Urinary bladder (tissue), 4 donors: ENCODE measurements around the gene SUPV3L1. TPM values are rescaled to one million over a fixed set of nuclear protein-coding genes. Genes with fewer than 3 reads are reported as not detected.
"Not testable (repeated sequence)": the region's sequence is repeated elsewhere in the genome, so short reads cannot be mapped to it uniquely, and the experiment has no call there.

Source experiments
- DNase-seq: peaks from one replicate; pipeline ENCODE4 v3.0.0-alpha.2; 2015; ENCODE audit errors: extremely low spot score
- H3K27ac ChIP-seq: one replicate; pipeline ENCODE4 v1.5.1; 2013; ENCODE audit warnings: low read depth, mild to moderate bottlenecking, moderate library complexity
- H3K36me3 ChIP-seq: one replicate; pipeline ENCODE4 v1.6.1; 2013; ENCODE audit warnings: mild to moderate bottlenecking, moderate library complexity; ENCODE audit not compliant: insufficient read depth
- H3K4me1 ChIP-seq: one replicate; pipeline ENCODE4 v1.6.1; 2013; ENCODE audit warnings: mild to moderate bottlenecking, moderate library complexity; ENCODE audit not compliant: insufficient read depth
- H3K4me3 ChIP-seq: one replicate; pipeline ENCODE4 v1.5.1; 2013; ENCODE audit warnings: low read depth, low read length
- WGBS: extraction: QIAGEN DNeasy Blood & Tissue Kit; methylation state at CpG from one replicate; pipeline ENCODE4 v1.1.7; 2013; 5-methylcytosine and 5-hydroxymethylcytosine counted together
- polyA plus RNA-seq: library from polyadenylated mRNA; stranded (reverse); fragments of 200-250 nt; gene quantifications from one replicate; pipeline ENCODE4 v1.2.3, GENCODE V29; 2013
- total RNA-seq: library from RNA; depleted of rRNA; stranded (reverse); fragments of >200 nt; gene quantifications from one replicate; pipeline ENCODE4 v1.2.3, GENCODE V29; 2014
- donor health status: healthy with polysubstance abuse.
- donor health status: healthy.

Gene SUPV3L1
- total and polyA plus RNA-seq, 2 donors: 21.3 to 25.9 TPM

GRCh38 chr10:69242852-69243212 lies 62.8 kb downstream of the SUPV3L1 start:
- Histone ChIP-seq H3K4me1 (no peaks in the 10 kb centered on the region), H3K27ac (no peak overlapping the region), H3K36me3 (no peaks in the 10 kb centered on the region), H3K4me3 (no peak overlapping the region)
- 71% methylated on average over 5 of the region's 5 CpGs for WGBS
- DNase-seq: no peak

DNA sequence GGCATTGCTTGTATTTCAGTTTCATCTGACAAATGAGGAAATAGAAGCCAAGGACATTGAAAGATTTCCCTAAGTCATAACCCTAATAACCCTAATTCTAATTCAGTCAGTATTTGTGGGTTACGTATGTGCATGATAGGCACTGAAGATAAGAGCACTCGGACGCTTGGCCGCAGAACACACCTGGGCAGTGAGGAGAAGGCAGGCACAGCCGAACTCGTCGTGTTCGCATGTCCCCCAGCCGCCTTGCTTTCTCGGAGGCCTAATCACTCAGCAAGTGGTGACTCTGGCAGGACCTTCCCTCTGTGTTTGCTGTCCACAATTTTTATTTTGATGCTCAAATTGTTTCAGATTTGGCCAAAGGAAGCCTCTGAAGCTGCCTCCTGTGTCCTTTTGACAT lies 63.8 kb downstream of the SUPV3L1 start:
- H3K36me3 ChIP-seq: no peaks in the 10 kb centered on the region
- no peak overlapping the region for H3K4me3 ChIP-seq
- WGBS: 96% methylated on average over 10 of the region's 10 CpGs
- H3K4me1 ChIP-seq: no peaks in the 10 kb centered on the region
- no peak overlapping the region for H3K27ac ChIP-seq
- DNase-seq: no peak

DNA sequence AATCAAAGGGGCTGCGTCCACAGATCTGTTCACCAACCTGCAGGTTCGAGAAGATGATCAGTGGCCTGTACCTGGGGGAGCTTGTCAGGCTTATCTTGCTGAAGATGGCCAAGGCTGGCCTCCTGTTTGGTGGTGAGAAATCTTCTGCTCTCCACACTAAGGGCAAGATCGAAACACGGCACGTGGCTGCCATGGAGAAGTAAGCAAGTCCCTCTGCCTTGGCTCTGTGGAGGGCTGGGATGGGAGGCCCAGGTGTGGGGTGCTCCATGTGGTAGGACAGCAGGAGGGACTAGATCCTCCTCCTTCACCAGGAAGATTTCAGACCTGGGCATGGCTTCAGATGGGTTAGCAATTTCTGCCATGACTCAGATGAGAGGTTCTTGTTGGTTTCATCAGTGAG lies 66.0 kb downstream of the SUPV3L1 start:
- H3K4me1 ChIP-seq: no peaks in the 10 kb centered on the region
- no peak overlapping the region for H3K4me3 ChIP-seq
- DNase-seq: no peak
- H3K27ac ChIP-seq: no peak overlapping the region
- H3K36me3 ChIP-seq: no peaks in the 10 kb centered on the region
- WGBS: 94% methylated on average over 5 of the region's 5 CpGs

GRCh38 chr10:69246581-69247312 lies 66.7 kb downstream of the SUPV3L1 start:
- 84% methylated on average over 14 of the region's 14 CpGs for WGBS
- Histone ChIP-seq H3K27ac (no peak overlapping the region), H3K4me3 (no peak overlapping the region), H3K4me1 (no peaks in the 10 kb centered on the region), H3K36me3 (no peaks in the 10 kb centered on the region)
- DNase-seq: no peak

- 96% methylated on average over 13 of the region's 13 CpGs for WGBS
- Histone ChIP-seq H3K4me3 (no peak overlapping the region), H3K27ac (no peak overlapping the region), H3K4me1 (no peaks in the 10 kb centered on the region), H3K36me3 (no peaks in the 10 kb centered on the region)
- DNase-seq: no peak
These were observed 67.3 kb downstream of the SUPV3L1 start for GRCh38 chr10:69247313-69247710.

DNA sequence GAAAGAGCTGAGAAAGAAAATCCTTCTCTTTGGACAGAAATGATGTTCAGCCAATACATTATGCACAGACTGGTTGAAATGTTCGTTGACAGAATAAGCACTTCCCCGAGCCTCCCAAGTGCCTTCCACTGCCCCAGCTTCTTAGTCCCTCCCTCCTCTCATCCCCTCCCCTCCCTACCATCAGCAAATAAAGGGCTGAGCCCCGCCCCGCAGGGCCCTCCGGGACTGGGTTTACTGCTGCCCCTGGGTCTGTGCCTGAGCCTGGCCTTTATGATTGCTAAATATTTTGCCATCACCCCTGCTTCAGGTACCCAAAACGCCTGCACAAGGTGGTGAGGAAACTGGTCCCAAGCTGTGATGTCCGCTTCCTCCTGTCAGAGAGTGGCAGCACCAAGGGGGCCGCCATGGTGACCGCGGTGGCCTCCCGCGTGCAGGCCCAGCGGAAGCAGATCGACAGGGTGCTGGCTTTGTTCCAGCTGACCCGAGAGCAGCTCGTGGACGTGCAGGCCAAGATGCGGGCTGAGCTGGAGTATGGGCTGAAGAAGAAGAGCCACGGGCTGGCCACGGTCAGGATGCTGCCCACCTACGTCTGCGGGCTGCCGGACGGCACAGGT lies 68.2 kb downstream of the SUPV3L1 start:
- no peaks in the 10 kb centered on the region for H3K36me3 ChIP-seq
- no peaks in the 10 kb centered on the region for H3K4me1 ChIP-seq
- WGBS: 86% methylated on average over 24 of the region's 24 CpGs
- DNase-seq: no peak
- no peak overlapping the region for H3K27ac ChIP-seq
- H3K4me3 ChIP-seq: no peak overlapping the region

GRCh38 chr10:69250041-69250440 lies 70.0 kb downstream of the SUPV3L1 start:
- no peak for DNase-seq
- no peaks in the 10 kb centered on the region for H3K4me1 ChIP-seq
- 97% methylated on average over 14 of the region's 14 CpGs for WGBS

GRCh38 chr10:69251417-69251816 lies 71.4 kb downstream of the SUPV3L1 start:
- H3K4me3 ChIP-seq, H3K4me1 ChIP-seq, H3K36me3 ChIP-seq, DNase-seq, H3K27ac ChIP-seq: not testable (repeated sequence)
- 99% methylated on average over 2 of the region's 2 CpGs for WGBS

More at GRCh38 chr10:69250041-69250440, 70.0 kb downstream of the SUPV3L1 start:
- no peaks in the 10 kb centered on the region for H3K36me3 ChIP-seq
- H3K27ac ChIP-seq: no peak overlapping the region
- no peak overlapping the region for H3K4me3 ChIP-seq

DNA sequence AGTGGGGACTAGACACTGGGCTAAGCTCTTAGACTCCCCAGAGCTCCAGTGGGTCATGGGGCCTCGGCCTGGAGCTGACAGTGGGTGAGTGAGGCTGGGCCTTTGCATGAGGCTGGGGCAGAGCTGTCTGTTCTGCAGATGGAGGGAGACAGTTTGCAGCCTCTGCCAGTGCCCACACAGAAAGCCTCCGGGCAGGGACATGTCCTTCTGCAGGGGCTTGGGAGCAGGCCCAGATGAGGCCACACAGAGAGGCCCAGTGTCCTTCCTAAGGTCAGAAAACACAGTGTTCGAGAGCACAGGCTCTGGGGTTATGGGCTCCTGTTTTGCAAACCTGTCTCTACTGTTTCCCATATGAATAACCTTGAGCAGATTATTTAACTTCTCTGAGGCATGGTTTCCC lies 73.1 kb downstream of the SUPV3L1 start:
- no peak overlapping the region for H3K27ac ChIP-seq
- 87% methylated on average over 3 of the region's 3 CpGs for WGBS
- no peaks in the 10 kb centered on the region for H3K36me3 ChIP-seq
- no peaks in the 10 kb centered on the region for H3K4me1 ChIP-seq
- no peak overlapping the region for H3K4me3 ChIP-seq
- no peak for DNase-seq

- DNase-seq: no peak
- no peaks in the 10 kb centered on the region for H3K36me3 ChIP-seq
- 77% methylated on average over 7 of the region's 7 CpGs for WGBS
These were observed 74.8 kb downstream of the SUPV3L1 start for GRCh38 chr10:69254877-69255276.

More at GRCh38 chr10:69254877-69255276, 74.8 kb downstream of the SUPV3L1 start:
- H3K4me3 ChIP-seq: no peak overlapping the region
- no peak overlapping the region for H3K27ac ChIP-seq
- H3K4me1 ChIP-seq: no peaks in the 10 kb centered on the region

Other genes with a start within 250 kb of the SUPV3L1 start
- gene DDX21, start 224.1 kb upstream of the SUPV3L1 start, total RNA-seq: 37.5 TPM
- 30.6 TPM for gene DDX21, start 224.1 kb upstream of the SUPV3L1 start, polyA plus RNA-seq
- 31.3 TPM for gene KIFBP, start 191.4 kb upstream of the SUPV3L1 start, total RNA-seq
- 24.7 TPM for gene KIFBP, start 191.4 kb upstream of the SUPV3L1 start, polyA plus RNA-seq
- 67.7 TPM for gene SRGN, start 92.1 kb upstream of the SUPV3L1 start, total RNA-seq
- gene SRGN, start 92.1 kb upstream of the SUPV3L1 start, polyA plus RNA-seq: 205 TPM
- 55.6 TPM for gene VPS26A, start 56.1 kb upstream of the SUPV3L1 start, total RNA-seq
- 33.7 TPM for gene VPS26A, start 56.1 kb upstream of the SUPV3L1 start, polyA plus RNA-seq
- gene HKDC1, start 40.1 kb downstream of the SUPV3L1 start, total RNA-seq: not detected
- gene HKDC1, start 40.1 kb downstream of the SUPV3L1 start, polyA plus RNA-seq: 0.28 TPM
- gene HK1, start 98.3 kb downstream of the SUPV3L1 start, total RNA-seq: 37.5 TPM
- gene HK1, start 98.3 kb downstream of the SUPV3L1 start, polyA plus RNA-seq: 130 TPM
- gene TACR2, start 236.7 kb downstream of the SUPV3L1 start, total RNA-seq: 4.5 TPM
- 121 TPM for gene TACR2, start 236.7 kb downstream of the SUPV3L1 start, polyA plus RNA-seq